HepG2 (cell line): ENCODE data around the gene RABGAP1. TPM values are rescaled to one million over a fixed set of nuclear protein-coding genes. Genes with fewer than 3 reads are reported as not detected.
A peak's percentile ranks its signal among the peaks of the same experiment; 100 is the strongest.

ENCODE experiments used
- CCDC6 ChIP-seq: sonication (generic); formaldehyde crosslinking; IDR thresholded peaks from 2 replicates; pipeline ENCODE4 v1.8.1; 2022; ENCODE audit warnings: mild to moderate bottlenecking, missing genetic modification reagents, moderate library complexity
- CEBPB ChIP-seq: IDR thresholded peaks from 2 replicates; pipeline ENCODE4 v1.6.1; 2011; ENCODE audit warnings: low read depth, low read length, improper control_type of control experiment, borderline replicate concordance
- DMAP1 ChIP-seq: IDR thresholded peaks from 2 replicates; pipeline ENCODE4 v1.6.1; 2016
- ETV5 ChIP-seq: IDR thresholded peaks from 2 replicates; pipeline ENCODE4 v1.6.1; 2018; ENCODE audit warnings: missing biosample characterization, missing genetic modification reagents, inconsistent platforms, borderline replicate concordance
- GATA4 ChIP-seq: sonication (generic); IDR thresholded peaks from 2 replicates; pipeline ENCODE4 v1.6.1; 2016; ENCODE audit warnings: antibody characterized with exemption, low read depth, borderline replicate concordance
- HOXA3 ChIP-seq: sonication (generic); formaldehyde crosslinking; IDR thresholded peaks from 2 replicates; pipeline ENCODE4 v1.5.0; 2020; ENCODE audit warnings: missing genetic modification reagents
- MBNL3 ChIP-seq: fragments of 250-450 bp; sonication (Bioruptor Pico); conservative IDR thresholded peaks from 2 replicates; pipeline ENCODE4 v1.8.0; 2022; ENCODE audit warnings: mild to moderate bottlenecking, inconsistent platforms
- MIXL1 ChIP-seq: IDR thresholded peaks from 2 replicates; pipeline ENCODE4 v1.6.1; 2016
- RAD21 ChIP-seq: fragments of 450-650 bp; formaldehyde crosslinking; IDR thresholded peaks from 2 replicates; pipeline ENCODE4 v1.5.0; 2020; ENCODE audit warnings: mild to moderate bottlenecking
- RCOR2 ChIP-seq: IDR thresholded peaks from 2 replicates; pipeline ENCODE4 v1.6.1; 2016; ENCODE audit warnings: missing biosample characterization, missing genetic modification reagents
- ZFP82 ChIP-seq: sonication (generic); formaldehyde crosslinking; IDR thresholded peaks from 2 replicates; pipeline ENCODE4 v1.5.1; 2020; ENCODE audit warnings: mild to moderate bottlenecking, missing genetic modification reagents, borderline replicate concordance
- ZNF138 ChIP-seq: sonication (generic); formaldehyde crosslinking; IDR thresholded peaks from 2 replicates; pipeline ENCODE4 v1.5.0; 2020; ENCODE audit warnings: mild to moderate bottlenecking, low read depth, missing genetic modification reagents
- ZNF17 ChIP-seq: sonication (generic); formaldehyde crosslinking; IDR thresholded peaks from 2 replicates; pipeline ENCODE4 v1.5.0; 2020; ENCODE audit warnings: mild to moderate bottlenecking, missing genetic modification reagents
- polyA plus RNA-seq, 8 experiments: library from polyadenylated mRNA; depleted of rRNA in 3 of 8; stranded (reverse) in 7 of 8; unstranded in 1 of 8; fragments of >200 nt; fragmentation: Illumina TruSeq in 4 of 8; extraction: Trizol in 4 of 8; gene quantifications; 2 replicates each; pipeline versions ENCODE4 v1.2.1 to v1.2.3, GENCODE V29; 2011 to 2016; ENCODE audit warnings: low read depth in 4 of 8, missing spikeins in 1 of 8, mixed read lengths in 1 of 8; ENCODE audit not compliant: insufficient read depth in 1 of 8
- total RNA-seq, 5 experiments: library from RNA; depleted of rRNA; stranded (reverse); fragments of >200 nt; fragmentation: Illumina TruSeq; extraction: Trizol; gene quantifications; 2 replicates each; pipeline ENCODE4 v1.2.3, GENCODE V29; 2016; ENCODE audit warnings: low read depth in 1 of 5
- TF ChIP-seq, protein P1 (sequence below): IDR thresholded peaks from 2 replicates; pipeline ENCODE4 v1.6.1; 2012; ENCODE audit warnings: low read length, improper control_type of control experiment
- TF ChIP-seq, protein P2 (sequence below): sonication (generic); formaldehyde crosslinking; IDR thresholded peaks from 2 replicates; pipeline ENCODE4 v1.4.0; 2020; ENCODE audit warnings: low read depth, mild to moderate bottlenecking, missing genetic modification reagents
- TF ChIP-seq, protein P3 (sequence below): sonication (generic); IDR thresholded peaks from 2 replicates; pipeline ENCODE4 v1.6.1; 2016; ENCODE audit warnings: low read depth, borderline replicate concordance
- TF ChIP-seq, protein P4 (sequence below): IDR thresholded peaks from 2 replicates; pipeline ENCODE4 v1.6.1; 2016; ENCODE audit warnings: missing compliant biosample characterization, missing genetic modification reagents, borderline replicate concordance
- TF ChIP-seq, protein P5 (sequence below): sonication (generic); formaldehyde crosslinking; IDR thresholded peaks from 2 replicates; pipeline ENCODE4 v1.5.0; 2020; ENCODE audit warnings: mild to moderate bottlenecking, missing genetic modification reagents

RABGAP1 gene
- total and polyA plus RNA-seq, 2 of the 13 experiments (the other 11 are each of a cell fraction or from before 2014, with no cell fraction given): 19.1 to 19.3 TPM

DNA sequence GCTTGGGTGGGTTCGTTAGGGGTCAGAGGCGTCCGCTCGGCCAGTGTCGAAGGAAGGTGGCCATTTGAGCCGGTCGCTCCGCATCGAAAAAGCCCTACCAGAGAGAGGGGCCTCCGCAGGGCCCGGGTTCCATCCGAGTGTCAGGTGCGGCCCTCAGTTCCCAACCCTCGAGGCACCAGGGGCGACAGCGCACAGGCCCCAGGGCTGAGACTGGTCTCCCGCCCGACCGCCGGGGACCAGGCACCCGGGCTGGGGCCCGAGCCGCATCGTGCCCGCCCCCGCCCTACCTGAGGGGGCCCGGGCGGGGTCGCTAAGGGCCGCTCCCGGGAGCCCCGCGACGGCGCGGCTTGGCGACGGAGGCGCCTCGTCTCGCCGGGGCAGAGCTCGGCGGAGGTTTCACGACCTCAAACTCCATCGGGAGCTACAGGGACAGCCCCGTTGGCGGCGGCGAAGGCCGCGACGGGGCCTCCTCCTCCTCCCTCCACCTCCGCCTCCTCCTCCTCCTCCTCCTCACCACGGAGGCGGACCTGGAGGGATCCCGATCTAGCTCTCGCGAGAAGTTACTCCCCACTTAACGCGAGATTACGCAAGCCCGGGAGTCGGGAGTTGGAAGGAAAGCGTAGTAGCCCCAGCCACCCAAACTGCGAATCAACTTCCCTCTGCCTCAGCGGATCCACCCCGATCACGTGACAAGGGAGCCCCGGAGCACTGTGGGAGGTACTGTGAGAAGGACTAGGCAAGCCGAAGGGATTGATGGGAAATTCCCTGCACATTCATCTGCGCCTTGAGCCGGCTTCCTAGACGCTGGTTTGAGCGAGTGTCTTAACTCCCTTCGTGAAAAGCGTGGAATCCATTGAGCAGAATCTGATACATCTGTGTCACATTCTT is 35.8 kb upstream of the RABGAP1 start, which contains the start of gene RC3H2 (continued):
- TF ChIP-seq, protein P1, sequence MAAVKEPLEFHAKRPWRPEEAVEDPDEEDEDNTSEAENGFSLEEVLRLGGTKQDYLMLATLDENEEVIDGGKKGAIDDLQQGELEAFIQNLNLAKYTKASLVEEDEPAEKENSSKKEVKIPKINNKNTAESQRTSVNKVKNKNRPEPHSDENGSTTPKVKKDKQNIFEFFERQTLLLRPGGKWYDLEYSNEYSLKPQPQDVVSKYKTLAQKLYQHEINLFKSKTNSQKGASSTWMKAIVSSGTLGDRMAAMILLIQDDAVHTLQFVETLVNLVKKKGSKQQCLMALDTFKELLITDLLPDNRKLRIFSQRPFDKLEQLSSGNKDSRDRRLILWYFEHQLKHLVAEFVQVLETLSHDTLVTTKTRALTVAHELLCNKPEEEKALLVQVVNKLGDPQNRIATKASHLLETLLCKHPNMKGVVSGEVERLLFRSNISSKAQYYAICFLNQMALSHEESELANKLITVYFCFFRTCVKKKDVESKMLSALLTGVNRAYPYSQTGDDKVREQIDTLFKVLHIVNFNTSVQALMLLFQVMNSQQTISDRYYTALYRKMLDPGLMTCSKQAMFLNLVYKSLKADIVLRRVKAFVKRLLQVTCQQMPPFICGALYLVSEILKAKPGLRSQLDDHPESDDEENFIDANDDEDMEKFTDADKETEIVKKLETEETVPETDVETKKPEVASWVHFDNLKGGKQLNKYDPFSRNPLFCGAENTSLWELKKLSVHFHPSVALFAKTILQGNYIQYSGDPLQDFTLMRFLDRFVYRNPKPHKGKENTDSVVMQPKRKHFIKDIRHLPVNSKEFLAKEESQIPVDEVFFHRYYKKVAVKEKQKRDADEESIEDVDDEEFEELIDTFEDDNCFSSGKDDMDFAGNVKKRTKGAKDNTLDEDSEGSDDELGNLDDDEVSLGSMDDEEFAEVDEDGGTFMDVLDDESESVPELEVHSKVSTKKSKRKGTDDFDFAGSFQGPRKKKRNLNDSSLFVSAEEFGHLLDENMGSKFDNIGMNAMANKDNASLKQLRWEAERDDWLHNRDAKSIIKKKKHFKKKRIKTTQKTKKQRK: no peak
- no peak for TF ChIP-seq ZNF17 (CRISPR knock-in tag)
- TF ChIP-seq CCDC6 (CRISPR knock-in tag): no peak
- TF ChIP-seq, protein P2, sequence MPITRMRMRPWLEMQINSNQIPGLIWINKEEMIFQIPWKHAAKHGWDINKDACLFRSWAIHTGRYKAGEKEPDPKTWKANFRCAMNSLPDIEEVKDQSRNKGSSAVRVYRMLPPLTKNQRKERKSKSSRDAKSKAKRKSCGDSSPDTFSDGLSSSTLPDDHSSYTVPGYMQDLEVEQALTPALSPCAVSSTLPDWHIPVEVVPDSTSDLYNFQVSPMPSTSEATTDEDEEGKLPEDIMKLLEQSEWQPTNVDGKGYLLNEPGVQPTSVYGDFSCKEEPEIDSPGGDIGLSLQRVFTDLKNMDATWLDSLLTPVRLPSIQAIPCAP (CRISPR knock-in tag): no peak
- TF ChIP-seq, protein P3, sequence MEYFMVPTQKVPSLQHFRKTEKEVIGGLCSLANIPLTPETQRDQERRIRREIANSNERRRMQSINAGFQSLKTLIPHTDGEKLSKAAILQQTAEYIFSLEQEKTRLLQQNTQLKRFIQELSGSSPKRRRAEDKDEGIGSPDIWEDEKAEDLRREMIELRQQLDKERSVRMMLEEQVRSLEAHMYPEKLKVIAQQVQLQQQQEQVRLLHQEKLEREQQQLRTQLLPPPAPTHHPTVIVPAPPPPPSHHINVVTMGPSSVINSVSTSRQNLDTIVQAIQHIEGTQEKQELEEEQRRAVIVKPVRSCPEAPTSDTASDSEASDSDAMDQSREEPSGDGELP: no peak
- TF ChIP-seq RCOR2 (CRISPR knock-in tag): peak; percentile 97
- TF ChIP-seq, protein P4, sequence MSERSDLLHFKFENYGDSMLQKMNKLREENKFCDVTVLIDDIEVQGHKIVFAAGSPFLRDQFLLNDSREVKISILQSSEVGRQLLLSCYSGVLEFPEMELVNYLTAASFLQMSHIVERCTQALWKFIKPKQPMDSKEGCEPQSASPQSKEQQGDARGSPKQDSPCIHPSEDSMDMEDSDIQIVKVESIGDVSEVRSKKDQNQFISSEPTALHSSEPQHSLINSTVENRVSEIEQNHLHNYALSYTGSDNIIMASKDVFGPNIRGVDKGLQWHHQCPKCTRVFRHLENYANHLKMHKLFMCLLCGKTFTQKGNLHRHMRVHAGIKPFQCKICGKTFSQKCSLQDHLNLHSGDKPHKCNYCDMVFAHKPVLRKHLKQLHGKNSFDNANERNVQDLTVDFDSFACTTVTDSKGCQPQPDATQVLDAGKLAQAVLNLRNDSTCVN (CRISPR knock-in tag): no peak
- TF ChIP-seq RAD21: no peak
- peak; percentile 75; the same call in 1 of the 2 replicates for TF ChIP-seq ZFP82
- TF ChIP-seq HOXA3 (CRISPR knock-in tag): peak; percentile 77; the same call in 1 of the 2 replicates
- TF ChIP-seq ETV5: peak; percentile 53
- no peak for TF ChIP-seq MBNL3 (CRISPR knock-in tag)
- no peak for TF ChIP-seq ZNF138 (CRISPR knock-in tag)
- peak; percentile 66; the same call in 1 of the 2 replicates for TF ChIP-seq GATA4
- TF ChIP-seq, protein P5, sequence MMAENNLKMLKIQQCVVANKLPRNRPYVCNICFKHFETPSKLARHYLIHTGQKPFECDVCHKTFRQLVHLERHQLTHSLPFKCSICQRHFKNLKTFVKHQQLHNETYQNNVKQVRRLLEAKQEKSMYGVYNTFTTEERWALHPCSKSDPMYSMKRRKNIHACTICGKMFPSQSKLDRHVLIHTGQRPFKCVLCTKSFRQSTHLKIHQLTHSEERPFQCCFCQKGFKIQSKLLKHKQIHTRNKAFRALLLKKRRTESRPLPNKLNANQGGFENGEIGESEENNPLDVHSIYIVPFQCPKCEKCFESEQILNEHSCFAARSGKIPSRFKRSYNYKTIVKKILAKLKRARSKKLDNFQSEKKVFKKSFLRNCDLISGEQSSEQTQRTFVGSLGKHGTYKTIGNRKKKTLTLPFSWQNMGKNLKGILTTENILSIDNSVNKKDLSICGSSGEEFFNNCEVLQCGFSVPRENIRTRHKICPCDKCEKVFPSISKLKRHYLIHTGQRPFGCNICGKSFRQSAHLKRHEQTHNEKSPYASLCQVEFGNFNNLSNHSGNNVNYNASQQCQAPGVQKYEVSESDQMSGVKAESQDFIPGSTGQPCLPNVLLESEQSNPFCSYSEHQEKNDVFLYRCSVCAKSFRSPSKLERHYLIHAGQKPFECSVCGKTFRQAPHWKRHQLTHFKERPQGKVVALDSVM (CRISPR knock-in tag): peak; percentile 72
- peak; percentile 33; the same call in 1 of the 2 replicates for TF ChIP-seq MIXL1 (CRISPR knock-in tag)
- TF ChIP-seq CEBPB: peak; percentile 97
- TF ChIP-seq DMAP1 (CRISPR knock-in tag): peak; percentile 66; the same call in 1 of the 2 replicates
